Measurements from ENCODE around the gene TOX2. TPM values are rescaled to one million over a fixed set of nuclear protein-coding genes. Genes with fewer than 3 reads are reported as not detected.

The TOX2 gene
- total RNA-seq, 1 donor: 1.1 TPM

DNA sequence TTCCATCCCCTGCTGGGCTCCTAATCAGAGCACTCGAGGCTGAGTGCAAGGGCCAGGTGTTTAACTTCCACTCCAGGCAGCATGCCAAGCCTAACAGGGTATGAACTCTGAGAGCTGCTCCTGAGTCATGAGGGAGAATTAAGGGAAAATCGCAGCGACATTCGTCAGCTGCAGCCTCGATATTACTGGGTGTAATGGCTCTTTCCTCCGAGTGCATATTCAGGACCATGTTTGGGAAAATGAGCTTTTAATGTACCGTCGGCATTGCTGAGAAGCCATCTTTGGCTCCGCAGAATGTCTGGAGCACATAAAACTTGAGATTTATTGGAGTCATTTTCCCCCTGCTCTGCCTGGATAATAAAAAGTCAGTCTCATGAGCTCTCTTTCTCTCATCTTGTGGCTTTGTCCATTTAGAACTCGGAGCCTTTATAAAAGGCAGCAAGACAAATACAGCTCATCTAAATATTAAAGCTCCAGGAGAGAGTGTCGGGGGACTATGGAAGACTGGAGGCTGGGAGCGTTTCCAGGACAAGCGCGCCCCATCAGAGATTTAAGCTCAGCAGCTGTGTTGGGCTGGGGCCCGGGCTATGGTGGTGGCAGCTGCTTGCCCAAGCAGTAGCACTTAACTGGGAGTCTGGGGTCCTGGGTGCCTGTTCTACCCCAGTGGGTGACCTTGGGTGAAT lies 103.7 kb downstream of the TOX2 start:
- Histone ChIP-seq H3K4me2 (ENCODE audit: insufficient read depth, low read length) (peak overlapping the region; percentile 56), H3K27ac (ENCODE audit: low read depth, low read length) (no peak overlapping the region), H3K27me3 (ENCODE audit: insufficient read depth, low read length) (peaks cover 30% of the 10 kb centered on the region), H3K4me1 (ENCODE audit: insufficient read depth, low read length) (peaks cover 8% of the 10 kb centered on the region), H4K20me1 (ENCODE audit: insufficient read depth, low read length) (peaks cover 3% of the 10 kb centered on the region), H2AFZ (ENCODE audit: low read length) (peak overlapping the region; percentile 72), H3K79me2 (ENCODE audit: insufficient read depth, low read length) (no peaks in the 10 kb centered on the region), H3K9me3 (ENCODE audit: low read depth, low read length) (no peaks in the 10 kb centered on the region), H3K36me3 (ENCODE audit: insufficient read depth, low read length) (no peaks in the 10 kb centered on the region), H3K4me3 (ENCODE audit: insufficient read depth, low read length) (peak overlapping the region; percentile 46)
- DNase-seq (ENCODE audit: insufficient read length, low spot score, missing footprints): peak; percentile 85
- TF ChIP-seq, protein P1, sequence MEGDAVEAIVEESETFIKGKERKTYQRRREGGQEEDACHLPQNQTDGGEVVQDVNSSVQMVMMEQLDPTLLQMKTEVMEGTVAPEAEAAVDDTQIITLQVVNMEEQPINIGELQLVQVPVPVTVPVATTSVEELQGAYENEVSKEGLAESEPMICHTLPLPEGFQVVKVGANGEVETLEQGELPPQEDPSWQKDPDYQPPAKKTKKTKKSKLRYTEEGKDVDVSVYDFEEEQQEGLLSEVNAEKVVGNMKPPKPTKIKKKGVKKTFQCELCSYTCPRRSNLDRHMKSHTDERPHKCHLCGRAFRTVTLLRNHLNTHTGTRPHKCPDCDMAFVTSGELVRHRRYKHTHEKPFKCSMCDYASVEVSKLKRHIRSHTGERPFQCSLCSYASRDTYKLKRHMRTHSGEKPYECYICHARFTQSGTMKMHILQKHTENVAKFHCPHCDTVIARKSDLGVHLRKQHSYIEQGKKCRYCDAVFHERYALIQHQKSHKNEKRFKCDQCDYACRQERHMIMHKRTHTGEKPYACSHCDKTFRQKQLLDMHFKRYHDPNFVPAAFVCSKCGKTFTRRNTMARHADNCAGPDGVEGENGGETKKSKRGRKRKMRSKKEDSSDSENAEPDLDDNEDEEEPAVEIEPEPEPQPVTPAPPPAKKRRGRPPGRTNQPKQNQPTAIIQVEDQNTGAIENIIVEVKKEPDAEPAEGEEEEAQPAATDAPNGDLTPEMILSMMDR (IDR thresholded peaks at IDR 0.05; ENCODE audit: extremely low read depth, low read depth, low read length): no peak

DNA sequence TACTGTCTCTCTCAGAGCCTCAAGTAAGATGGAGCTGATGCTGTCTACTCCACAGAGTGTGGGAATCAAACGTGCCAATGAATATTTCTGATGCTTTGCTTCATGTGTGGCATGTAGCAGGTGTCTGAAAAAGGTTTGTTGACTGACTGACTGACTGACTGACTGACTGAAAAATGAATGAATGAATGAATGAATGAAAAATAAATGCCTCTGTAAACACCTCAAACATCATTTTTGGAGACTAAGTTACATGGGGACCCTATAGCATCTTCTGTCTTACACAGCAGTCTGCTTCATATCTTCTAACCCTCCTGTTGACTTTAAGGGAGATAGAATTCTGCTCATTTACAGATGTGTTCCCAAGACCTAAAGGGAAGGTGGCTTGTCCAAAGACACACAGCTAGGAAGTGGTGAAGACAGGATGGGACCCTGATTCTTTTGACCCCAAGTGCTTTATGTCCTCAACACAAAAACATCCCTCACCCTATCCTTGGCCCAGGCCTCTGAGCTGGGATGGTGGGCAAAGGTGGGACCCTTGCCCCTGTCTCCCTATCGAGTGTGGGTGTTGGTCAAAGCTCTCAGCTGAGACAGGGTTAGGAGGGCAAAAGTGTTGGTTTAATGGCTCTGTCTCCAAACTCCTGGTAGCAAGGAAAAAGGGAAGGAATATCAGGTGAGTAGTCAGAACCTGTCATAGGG lies 104.4 kb downstream of the TOX2 start:
- H3K27ac ChIP-seq (ENCODE audit: low read depth, low read length): no peak overlapping the region
- H3K79me2 ChIP-seq (ENCODE audit: insufficient read depth, low read length): no peaks in the 10 kb centered on the region
- H3K27me3 ChIP-seq (ENCODE audit: insufficient read depth, low read length): peaks cover 29% of the 10 kb centered on the region
- peak overlapping the region; percentile 46 for H3K4me3 ChIP-seq (ENCODE audit: insufficient read depth, low read length)
- peaks cover 8% of the 10 kb centered on the region for H3K4me1 ChIP-seq (ENCODE audit: insufficient read depth, low read length)
- TF ChIP-seq, protein P1 (IDR thresholded peaks at IDR 0.05; ENCODE audit: extremely low read depth, low read depth, low read length): no peak
- DNase-seq (ENCODE audit: insufficient read length, low spot score, missing footprints): no peak
- peak overlapping the region; percentile 56 for H3K4me2 ChIP-seq (ENCODE audit: insufficient read depth, low read length)
- H2AFZ ChIP-seq (ENCODE audit: low read length): peak overlapping the region; percentile 72
- H3K36me3 ChIP-seq (ENCODE audit: insufficient read depth, low read length): no peaks in the 10 kb centered on the region
- no peaks in the 10 kb centered on the region for H3K9me3 ChIP-seq (ENCODE audit: low read depth, low read length)
- peaks cover 3% of the 10 kb centered on the region for H4K20me1 ChIP-seq (ENCODE audit: insufficient read depth, low read length)

DNA sequence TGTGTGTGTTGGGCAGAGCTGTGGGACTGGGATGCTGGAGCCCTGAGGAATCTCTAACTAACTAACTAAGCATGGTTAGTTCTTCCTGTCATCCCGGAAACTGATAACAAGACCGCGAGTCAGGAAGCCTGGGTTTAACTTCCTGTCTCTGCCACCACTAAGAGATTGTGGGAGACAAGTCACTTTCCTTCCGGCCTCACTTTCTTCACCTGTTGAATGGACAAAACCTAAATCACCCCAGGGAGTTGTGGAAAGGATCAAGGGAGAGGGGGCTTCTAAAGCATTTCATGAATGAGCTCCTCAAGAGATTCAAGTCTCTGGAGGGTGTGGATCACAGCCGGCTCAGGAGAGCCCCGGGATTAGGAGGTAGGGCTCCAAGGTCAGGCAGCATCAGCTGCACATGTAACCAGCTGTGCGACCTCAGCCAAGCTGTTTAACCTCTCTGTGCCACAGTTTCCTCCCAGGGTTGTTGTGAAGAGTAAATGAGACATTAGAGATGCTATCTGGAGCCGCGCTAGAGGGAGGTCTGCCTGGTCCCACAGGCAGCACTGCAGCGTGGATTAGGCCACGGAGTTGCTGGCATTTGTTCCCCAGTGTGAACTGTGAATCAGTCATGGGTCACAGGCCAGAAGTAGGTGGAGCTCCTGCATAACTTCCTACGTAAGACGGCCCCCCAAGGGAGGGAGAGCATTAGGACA lies 105.1 kb downstream of the TOX2 start:
- H3K36me3 ChIP-seq (ENCODE audit: insufficient read depth, low read length): no peaks in the 10 kb centered on the region
- peaks cover 3% of the 10 kb centered on the region for H4K20me1 ChIP-seq (ENCODE audit: insufficient read depth, low read length)
- no peak for DNase-seq (ENCODE audit: insufficient read length, low spot score, missing footprints)
- H3K27me3 ChIP-seq (ENCODE audit: insufficient read depth, low read length): peaks cover 24% of the 10 kb centered on the region
- H3K4me1 ChIP-seq (ENCODE audit: insufficient read depth, low read length): peaks cover 8% of the 10 kb centered on the region
- H3K4me2 ChIP-seq (ENCODE audit: insufficient read depth, low read length): no peak overlapping the region
- no peak overlapping the region for H2AFZ ChIP-seq (ENCODE audit: low read length)
- no peak overlapping the region for H3K27ac ChIP-seq (ENCODE audit: low read depth, low read length)
- TF ChIP-seq, protein P1 (IDR thresholded peaks at IDR 0.05; ENCODE audit: extremely low read depth, low read depth, low read length): no peak
- H3K9me3 ChIP-seq (ENCODE audit: low read depth, low read length): no peaks in the 10 kb centered on the region
- H3K4me3 ChIP-seq (ENCODE audit: insufficient read depth, low read length): no peak overlapping the region
- no peaks in the 10 kb centered on the region for H3K79me2 ChIP-seq (ENCODE audit: insufficient read depth, low read length)
